SK-N-SH (cell line): ENCODE data around the gene NARS2. TPM values are rescaled to one million over a fixed set of nuclear protein-coding genes. Genes with fewer than 3 reads are reported as not detected.

ENCODE experiments used
- CTCF ChIA-PET: fragments of 300-600, 350-600 bp; formaldehyde crosslinking; extraction: SDS; loops from one replicate; lab custom pipeline; 2021; lab: Yijun Ruan, JAX
- POLR2A ChIA-PET: fragments of 350-600 bp; sonication (Branson Sonifier 250); formaldehyde crosslinking; extraction: SDS; loops from one replicate; lab custom pipeline; 2020; ENCODE audit warnings: antibody characterized with exemption, inconsistent platforms; lab: Yijun Ruan, JAX
- DNase-seq: peaks from one replicate; pipeline ENCODE4 v3.0.0; 2012
- H2AFZ ChIP-seq: fragments of 200-600 bp; sonication (generic); 2 replicates; pipeline ENCODE4 v1.8.1; 2016; ENCODE audit warnings: antibody characterized with exemption, mild to moderate bottlenecking, low read depth
- H3F3A ChIP-seq: fragments of 200-600 bp; sonication (generic); replicated peaks from 2 replicates; pipeline ENCODE3; 2016; ENCODE audit warnings: antibody characterized with exemption, mild to moderate bottlenecking; ENCODE audit not compliant: insufficient read depth
- H3K27ac ChIP-seq, 2 experiments: fragments of 200-500 bp in 1 of 2; fragments of 200-600 bp in 1 of 2; sonication (Bioruptor generic) in 1 of 2; sonication (generic), shearing (Covaris generic) in 1 of 2; 2 replicates each; pipeline versions ENCODE4 v1.5.1 to v1.6.1; 2014 to 2016; ENCODE audit warnings: low read depth in 2 of 2, inconsistent platforms in 1 of 2, low read length in 1 of 2, mild to moderate bottlenecking in 1 of 2, mixed read lengths in 1 of 2
- H3K27me3 ChIP-seq: fragments of 200-600 bp; sonication (generic), shearing (Covaris generic); 2 replicates; pipeline ENCODE4 v1.6.1; 2016; ENCODE audit warnings: mixed run types; ENCODE audit not compliant: insufficient read depth
- H3K36me3 ChIP-seq, 2 experiments: fragments of 200-500 bp in 1 of 2; fragments of 200-600 bp in 1 of 2; sonication (Bioruptor generic) in 1 of 2; sonication (generic) in 1 of 2; replicated peaks in 1 of 2; 2 replicates each; pipeline versions ENCODE3 to v1.5.1; 2014 to 2016; ENCODE audit warnings: low read length in 1 of 2, mild to moderate bottlenecking in 1 of 2; ENCODE audit not compliant: insufficient read depth in 2 of 2, control insufficient read depth in 1 of 2
- H3K4me1 ChIP-seq, 2 experiments: fragments of 200-500 bp in 1 of 2; fragments of 200-600 bp in 1 of 2; sonication (Bioruptor generic) in 1 of 2; sonication (generic), shearing (Covaris generic) in 1 of 2; 2 replicates each; pipeline versions ENCODE4 v1.5.1 to v1.6.1; 2014 to 2016; ENCODE audit warnings: low read depth in 1 of 2, low read length in 1 of 2, mixed run types in 1 of 2; ENCODE audit not compliant: insufficient read depth in 2 of 2, control insufficient read depth in 1 of 2
- H3K4me2 ChIP-seq: fragments of 200-600 bp; sonication (generic), shearing (Covaris generic); 2 replicates; pipeline ENCODE4 v1.6.1; 2017; ENCODE audit warnings: mixed run types
- H3K4me3 ChIP-seq, 2 experiments: fragments of 200-500 bp in 1 of 2; fragments of 200-600 bp in 1 of 2; sonication (Bioruptor generic) in 1 of 2; sonication (generic), shearing (Covaris generic) in 1 of 2; 2 replicates each; pipeline versions ENCODE4 v1.5.1 to v1.8.1; 2014 to 2016; ENCODE audit warnings: low read depth in 2 of 2, inconsistent platforms in 1 of 2, low read length in 1 of 2, mild to moderate bottlenecking in 1 of 2, mixed read lengths in 1 of 2, moderate library complexity in 1 of 2
- H3K79me2 ChIP-seq: fragments of 200-600 bp; sonication (generic); 2 replicates; pipeline ENCODE4 v1.8.1; 2017; ENCODE audit warnings: mild to moderate bottlenecking; ENCODE audit not compliant: insufficient read depth
- H3K9ac ChIP-seq: fragments of 200-600 bp; sonication (generic); 2 replicates; pipeline ENCODE4 v1.6.1; 2017; ENCODE audit warnings: mixed run types
- H3K9me2 ChIP-seq: fragments of 200-600 bp; sonication (generic); 2 replicates; pipeline ENCODE4 v1.6.1; 2017; ENCODE audit warnings: mixed run types
- H3K9me3 ChIP-seq: fragments of 200-600 bp; sonication (generic); 2 replicates; pipeline ENCODE4 v1.6.1; 2017; ENCODE audit warnings: mixed run types, mild to moderate bottlenecking, moderate library complexity
- H4K20me1 ChIP-seq: fragments of 200-600 bp; sonication (generic); 2 replicates; pipeline ENCODE4 v1.6.1; 2017; ENCODE audit warnings: mild to moderate bottlenecking, mixed run types; ENCODE audit not compliant: insufficient read depth
- CHD2 ChIP-seq: fragments of 150-350 bp; IDR thresholded peaks from 2 replicates; pipeline ENCODE4 v1.6.1; 2018; ENCODE audit warnings: low read length; ENCODE audit not compliant: partially characterized antibody
- CTCF ChIP-seq: fragments of 200-600 bp; sonication (generic); IDR thresholded peaks from 2 replicates; pipeline ENCODE4 v1.6.1; 2017; ENCODE audit warnings: antibody characterized with exemption, mild to moderate bottlenecking, moderate library complexity
- ELF1 ChIP-seq: IDR thresholded peaks from 2 replicates; pipeline ENCODE4 v1.4.0; 2012
- FOXJ3 ChIP-seq: sonication (generic); formaldehyde crosslinking; IDR thresholded peaks from 2 replicates; pipeline ENCODE4 v1.5.1; 2020; ENCODE audit warnings: mild to moderate bottlenecking, missing genetic modification reagents
- FOXM1 ChIP-seq: IDR thresholded peaks from 2 replicates; pipeline ENCODE4 v1.4.0; 2012; ENCODE audit warnings: low read depth, mild to moderate bottlenecking
- GABPA ChIP-seq: IDR thresholded peaks from 2 replicates; pipeline ENCODE4 v1.4.0; 2012; ENCODE audit warnings: low read depth, mild to moderate bottlenecking
- MAX ChIP-seq: IDR thresholded peaks from 2 replicates; pipeline ENCODE4 v1.4.0; 2012; ENCODE audit warnings: low read depth
- MXI1 ChIP-seq: IDR thresholded peaks from 2 replicates; pipeline ENCODE4 v1.6.1; 2012; ENCODE audit warnings: mild to moderate bottlenecking, low read depth, low read length, improper control_type of control experiment
- RAD21 ChIP-seq: IDR thresholded peaks from 2 replicates; pipeline ENCODE4 v1.6.1; 2012; ENCODE audit warnings: mild to moderate bottlenecking, low read length
- REST ChIP-seq: IDR thresholded peaks from 2 replicates; pipeline ENCODE4 v1.6.1; 2012; ENCODE audit warnings: mild to moderate bottlenecking, low read depth, low read length, moderate library complexity
- RFX5 ChIP-seq: IDR thresholded peaks from 2 replicates; pipeline ENCODE4 v1.6.1; 2012; ENCODE audit warnings: mild to moderate bottlenecking, improper control_type of control experiment, low read length
- TAF1 ChIP-seq: IDR thresholded peaks from 2 replicates; pipeline ENCODE4 v1.6.1; 2012; ENCODE audit warnings: low read depth, mild to moderate bottlenecking, low read length, moderate library complexity, borderline replicate concordance
- TCF12 ChIP-seq: IDR thresholded peaks from 2 replicates; pipeline ENCODE4 v1.4.0; 2012
- USF1 ChIP-seq: IDR thresholded peaks from 2 replicates; pipeline ENCODE4 v1.4.0; 2012; ENCODE audit warnings: low read depth, borderline replicate concordance
- USF2 ChIP-seq: fragments of 150-350 bp; IDR thresholded peaks from 2 replicates; pipeline ENCODE4 v1.6.1; 2017; ENCODE audit warnings: antibody characterized with exemption, low read length, low read depth, borderline replicate concordance
- YY1 ChIP-seq: IDR thresholded peaks from 2 replicates; pipeline ENCODE4 v1.4.0; 2012; ENCODE audit warnings: low read depth, mild to moderate bottlenecking
- WGBS: methylation state at CpG from one replicate; pipeline ENCODE4 v1.1.6; 2017; ENCODE audit warnings: low lambda C conversion rate; 5-methylcytosine and 5-hydroxymethylcytosine counted together
- polyA plus RNA-seq, 3 experiments: library from polyadenylated mRNA; depleted of rRNA; stranded (reverse); fragments of >200 nt; gene quantifications; 2 replicates each; pipeline ENCODE4 v1.2.3, GENCODE V29; 2012
- TF ChIP-seq, protein P1 (sequence below): IDR thresholded peaks from 2 replicates; pipeline ENCODE4 v1.4.0; 2012; ENCODE audit warnings: low read depth, borderline replicate concordance

NARS2 gene
- polyA plus RNA-seq, 1 of the 3 experiments (the other 2 are of a cell fraction) = 8.9 TPM

GRCh38 chr11:78622666-78623065, 48.0 kb upstream of the NARS2 start:
- Histone ChIP-seq H3K36me3 (no peaks in the 10 kb centered on the region), H3K4me2 (no peak overlapping the region), H2AFZ (no peak overlapping the region), H3F3A (no peaks in the 10 kb centered on the region), H4K20me1 (no peaks in the 10 kb centered on the region), H3K79me2 (no peaks in the 10 kb centered on the region), H3K27ac (no peak overlapping the region), H3K9me2 (no peaks in the 10 kb centered on the region), H3K9me3 (no peaks in the 10 kb centered on the region), H3K4me1 (no peaks in the 10 kb centered on the region), H3K27me3 (no peaks in the 10 kb centered on the region), H3K4me3 (no peak overlapping the region), H3K9ac (no peak overlapping the region)
- TF ChIP-seq, protein P1, sequence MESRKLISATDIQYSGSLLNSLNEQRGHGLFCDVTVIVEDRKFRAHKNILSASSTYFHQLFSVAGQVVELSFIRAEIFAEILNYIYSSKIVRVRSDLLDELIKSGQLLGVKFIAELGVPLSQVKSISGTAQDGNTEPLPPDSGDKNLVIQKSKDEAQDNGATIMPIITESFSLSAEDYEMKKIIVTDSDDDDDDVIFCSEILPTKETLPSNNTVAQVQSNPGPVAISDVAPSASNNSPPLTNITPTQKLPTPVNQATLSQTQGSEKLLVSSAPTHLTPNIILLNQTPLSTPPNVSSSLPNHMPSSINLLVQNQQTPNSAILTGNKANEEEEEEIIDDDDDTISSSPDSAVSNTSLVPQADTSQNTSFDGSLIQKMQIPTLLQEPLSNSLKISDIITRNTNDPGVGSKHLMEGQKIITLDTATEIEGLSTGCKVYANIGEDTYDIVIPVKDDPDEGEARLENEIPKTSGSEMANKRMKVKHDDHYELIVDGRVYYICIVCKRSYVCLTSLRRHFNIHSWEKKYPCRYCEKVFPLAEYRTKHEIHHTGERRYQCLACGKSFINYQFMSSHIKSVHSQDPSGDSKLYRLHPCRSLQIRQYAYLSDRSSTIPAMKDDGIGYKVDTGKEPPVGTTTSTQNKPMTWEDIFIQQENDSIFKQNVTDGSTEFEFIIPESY = no peak
- TF ChIP-seq MAX (no peak), MXI1 (no peak), RFX5 (no peak), CTCF (no peak), USF2 (no peak), RAD21 (no peak), GABPA (no peak), FOXJ3 (CRISPR knock-in tag) (no peak), YY1 (no peak), TAF1 (no peak), CHD2 (no peak), USF1 (no peak), TCF12 (no peak), REST (no peak), FOXM1 (no peak), ELF1 (no peak)
- no peak for DNase-seq
- POLR2A ChIA-PET = no interaction called here
- WGBS = 39% methylated on average over 5 of the region's 5 CpGs
- CTCF ChIA-PET = no interaction called here
